Common myeloid progenitor, CD34-positive (primary cell): ENCODE data around the gene LPCAT3.
A peak's percentile ranks its signal among the peaks of the same experiment; 100 is the strongest.
"Not testable (repeated sequence)": the region's sequence is repeated elsewhere in the genome, so short reads cannot be mapped to it uniquely, and the experiment has no call there.

ENCODE experiments used
- CTCF ChIA-PET: fragments of 350-600 bp; sonication (Branson Sonifier 250); formaldehyde crosslinking; loops from one replicate; lab custom pipeline; 2021; ENCODE audit warnings: antibody characterized with exemption; lab: Charles Lee
- POLR2A ChIA-PET: fragments of 350-600 bp; sonication (Branson Sonifier 250); formaldehyde crosslinking; loops from one replicate; lab custom pipeline; 2021; ENCODE audit warnings: antibody characterized with exemption; lab: Charles Lee
- DNase-seq, 3 donors: peaks; one replicate each; pipeline versions ENCODE4 v3.0.0 to v3.0.0-alpha.2; 2013
- H3K27ac ChIP-seq, 2 experiments: 1 replicate in 1 of 2; 2 replicates in 1 of 2; pipeline ENCODE4 v1.7.0; 2013; ENCODE audit warnings: inconsistent platforms in 2 of 2, low read length in 2 of 2, mild to moderate bottlenecking in 2 of 2, low read depth in 1 of 2, moderate library complexity in 1 of 2; ENCODE audit not compliant: severe bottlenecking in 2 of 2, insufficient read depth in 1 of 2, poor library complexity in 1 of 2
- H3K27me3 ChIP-seq, 5 experiments: replicated peaks in 2 of 5; 1 replicate in 3 of 5; 2 replicates in 2 of 5; pipeline versions ENCODE4 v1.6.1 to v1.7.0; 2013; ENCODE audit warnings: low read length in 4 of 5, mild to moderate bottlenecking in 2 of 5, moderate library complexity in 2 of 5, inconsistent platforms in 1 of 5; ENCODE audit not compliant: insufficient read depth in 5 of 5, control insufficient read depth in 4 of 5
- H3K36me3 ChIP-seq, 4 experiments: 1 replicate in 2 of 4; 2 replicates in 2 of 4; pipeline versions ENCODE4 v1.6.1 to v1.7.0; 2013; ENCODE audit warnings: low read length in 3 of 4, control low read depth in 1 of 4, mild to moderate bottlenecking in 1 of 4; ENCODE audit not compliant: control insufficient read depth in 4 of 4, insufficient read depth in 4 of 4
- H3K4me1 ChIP-seq, 4 experiments: 1 replicate in 3 of 4; 2 replicates in 1 of 4; pipeline versions ENCODE4 v1.6.1 to v1.7.1; 2013; ENCODE audit warnings: low read length in 3 of 4, mild to moderate bottlenecking in 3 of 4, control low read depth in 1 of 4, inconsistent platforms in 1 of 4, moderate library complexity in 1 of 4; ENCODE audit not compliant: control insufficient read depth in 4 of 4, insufficient read depth in 4 of 4; ENCODE audit errors: control extremely low read depth in 1 of 4
- H3K4me3 ChIP-seq, 7 experiments: 1 replicate in 4 of 7; 2 replicates in 3 of 7; pipeline versions ENCODE4 v1.5.1 to v1.7.0; 2013; ENCODE audit warnings: mild to moderate bottlenecking in 7 of 7, low read length in 6 of 7, moderate library complexity in 6 of 7, inconsistent platforms in 2 of 7, low read depth in 2 of 7, control low read depth in 1 of 7; ENCODE audit not compliant: insufficient read depth in 4 of 7, control insufficient read depth in 1 of 7; ENCODE audit errors: extremely low read depth in 1 of 7
- H3K9me3 ChIP-seq, 5 experiments: 1 replicate in 4 of 5; 2 replicates in 1 of 5; pipeline versions ENCODE4 v1.6.1 to v1.7.1; 2013; ENCODE audit warnings: low read length in 4 of 5, mild to moderate bottlenecking in 2 of 5, inconsistent platforms in 1 of 5, low read depth in 1 of 5, moderate library complexity in 1 of 5; ENCODE audit not compliant: control insufficient read depth in 4 of 5, insufficient read depth in 2 of 5; ENCODE audit errors: control extremely low read depth in 1 of 5
- WGBS: methylation state at CpG from one replicate; pipeline ENCODE4 v1.1.5; 2013; ENCODE audit not compliant: insufficient coverage; 5-methylcytosine and 5-hydroxymethylcytosine counted together

Gene LPCAT3

GRCh38 chr12:7061138-7061537 lies 42.9 kb upstream of the LPCAT3 start:
- H3K36me3 ChIP-seq, result no peaks in the 10 kb centered on the region
- no peak overlapping the region for H3K4me3 ChIP-seq
- DNase-seq, result no peak
- peaks cover 0 to 20% (median 6%) of the 10 kb centered on the region in 4 experiments for H3K4me1 ChIP-seq
- no peak overlapping the region for H3K27ac ChIP-seq
- ChIA-PET CTCF (interaction anchor here (0.9 to 6.3 kb wide), 7 partner anchors 7 to 52 kb away, joined by 3 to 47 read pairs (median 4); no protein-coding TSS in a partner anchor), POLR2A (no interaction called here)
- WGBS, result 89% methylated on average over 8 of the region's 13 CpGs
- peaks cover 0 to 2% (median 0%) of the 10 kb centered on the region in 5 experiments for H3K9me3 ChIP-seq
- no peaks in the 10 kb centered on the region for H3K27me3 ChIP-seq

GRCh38 chr12:7060353-7060954 lies 42.2 kb upstream of the LPCAT3 start, which contains the start of gene C1S:
TSS of gene C1S (plus strand) at chr12:7060718. CDS start at chr12:7061913, 1,195 bp downstream.
- Histone ChIP-seq H3K27ac (no peak within 1 kb of the TSS), H3K36me3 (no peaks in the 10 kb centered on the region), H3K9me3 (peaks cover 0 to 2% (median 0%) of the 10 kb centered on the region in 5 experiments), H3K4me3 (no peak within 1 kb of the TSS), H3K27me3 (no peaks in the 10 kb centered on the region), H3K4me1 (peaks cover 0 to 20% (median 6%) of the 10 kb centered on the region in 4 experiments)
- ChIA-PET CTCF (interaction anchor here (0.9 to 6.3 kb wide), 9 partner anchors 7 to 52 kb away, joined by 3 to 47 read pairs (median 4); no protein-coding TSS in a partner anchor), POLR2A (no interaction called here)
- DNase-seq, result peak in 2 of 3 donors; percentile 34 to 43
- WGBS, result 66% methylated on average over 8 of the region's 10 CpGs

DNA sequence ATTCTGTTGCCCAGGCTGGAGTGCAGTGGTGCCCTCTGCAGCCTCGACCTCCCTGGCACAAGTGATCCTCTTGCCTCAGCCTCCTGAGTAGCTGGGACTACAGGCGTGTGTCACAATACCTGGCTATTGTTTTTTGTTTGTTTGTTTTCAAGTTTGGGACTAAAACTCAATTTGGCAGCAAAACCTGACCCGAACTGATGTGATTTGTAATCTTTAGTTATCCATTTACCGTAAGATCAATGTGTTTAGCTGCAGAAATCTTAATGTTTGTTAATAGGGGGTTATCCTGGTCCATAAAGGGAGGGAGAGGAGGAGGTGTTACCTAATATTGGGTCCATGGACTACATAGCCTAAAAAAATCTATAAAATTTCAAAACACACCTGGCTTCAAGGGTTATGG lies 41.5 kb upstream of the LPCAT3 start:
- POLR2A ChIA-PET, result no interaction called here
- Histone ChIP-seq H3K27ac (no peak overlapping the region), H3K27me3 (no peaks in the 10 kb centered on the region), H3K4me3 (no peak overlapping the region), H3K36me3 (no peaks in the 10 kb centered on the region), H3K4me1 (peaks cover 0 to 20% (median 6%) of the 10 kb centered on the region in 4 experiments), H3K9me3 (peaks cover 0 to 2% (median 0%) of the 10 kb centered on the region in 5 experiments)
- CTCF ChIA-PET, result interaction anchor here (0.6 to 7.0 kb wide), 10 partner anchors 8 to 54 kb away, joined by 3 to 55 read pairs (median 6); partner anchors contain the start of gene C1RL
- no peak for DNase-seq
- WGBS, result 93% methylated on average over 3 of the region's 4 CpGs

DNA sequence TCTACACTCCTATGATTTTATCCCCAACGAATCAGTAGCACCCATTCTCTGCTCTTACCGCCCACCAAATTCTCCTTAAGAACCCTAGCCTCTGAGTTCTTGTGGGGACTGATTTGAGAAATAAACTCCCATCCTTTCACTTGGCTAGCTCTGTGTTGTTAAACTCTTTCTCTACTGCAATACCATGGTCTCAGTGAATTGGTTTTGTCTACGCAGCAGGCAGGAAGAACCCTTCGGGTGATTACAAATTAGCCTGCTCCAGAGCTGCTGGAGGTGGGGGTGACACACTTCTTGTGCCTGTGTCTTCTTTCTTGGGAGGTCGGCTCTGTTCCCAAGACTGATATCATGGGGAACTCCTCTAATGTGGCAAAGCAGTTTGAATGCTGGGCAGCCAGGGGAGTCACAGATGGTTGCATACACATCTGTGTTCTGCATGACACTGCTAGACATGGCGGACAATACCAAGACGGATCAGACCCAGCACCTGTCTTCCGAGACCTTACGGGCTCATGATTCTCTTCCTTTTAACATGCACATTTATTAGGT lies 40.6 kb upstream of the LPCAT3 start:
- H3K4me1 ChIP-seq, result peaks cover 0 to 20% (median 6%) of the 10 kb centered on the region in 4 experiments
- H3K27ac ChIP-seq, result no peak overlapping the region
- peaks cover 0 to 2% (median 0%) of the 10 kb centered on the region in 5 experiments for H3K9me3 ChIP-seq
- DNase-seq, result no peak
- 98% methylated on average over 5 of the region's 9 CpGs for WGBS
- no peaks in the 10 kb centered on the region for H3K27me3 ChIP-seq
- H3K4me3 ChIP-seq, result no peak overlapping the region
- CTCF ChIA-PET, result interaction anchor here (0.6 to 7.0 kb wide), 13 partner anchors 8 to 130 kb away, joined by 3 to 55 read pairs (median 3); partner anchors contain the start of gene C1RL
- POLR2A ChIA-PET, result no interaction called here
- H3K36me3 ChIP-seq, result no peaks in the 10 kb centered on the region

DNA sequence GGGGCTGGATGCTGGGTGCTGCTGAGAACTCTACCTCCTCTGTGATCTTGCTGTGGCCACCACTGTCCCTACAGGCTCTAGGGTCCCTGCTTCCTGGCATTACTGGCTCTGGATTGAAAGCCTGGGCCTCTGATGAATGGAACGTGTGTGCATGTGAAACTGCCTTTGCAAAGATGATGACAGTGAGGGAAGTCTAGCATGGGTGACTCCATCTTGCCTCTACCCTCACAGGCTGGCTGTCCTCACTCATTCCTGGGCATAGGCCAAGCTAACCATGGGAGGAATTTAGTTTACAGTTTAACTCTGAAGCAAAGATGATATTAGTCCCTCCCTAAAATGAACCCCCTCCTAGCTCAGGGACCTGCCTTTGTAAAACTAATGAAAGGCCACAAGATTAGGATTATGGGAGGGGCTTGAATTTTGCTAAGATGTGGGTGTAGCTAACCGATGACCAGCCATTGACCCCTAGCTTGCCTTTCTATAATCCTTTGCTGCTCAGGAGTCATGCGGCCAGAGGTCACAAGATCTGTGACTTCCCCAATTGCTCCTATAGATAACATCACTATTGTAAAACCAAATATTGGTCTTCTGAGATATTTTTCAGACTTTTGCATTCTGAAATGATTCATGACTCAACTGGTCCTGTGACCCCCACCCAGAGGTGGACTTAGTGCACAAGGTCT lies 40.0 kb upstream of the LPCAT3 start:
- H3K27me3 ChIP-seq, result no peaks in the 10 kb centered on the region
- H3K4me1 ChIP-seq, result peaks cover 0 to 20% (median 6%) of the 10 kb centered on the region in 4 experiments
- no peak overlapping the region for H3K4me3 ChIP-seq
- peaks cover 0 to 2% (median 0%) of the 10 kb centered on the region in 5 experiments for H3K9me3 ChIP-seq
- WGBS, result 94% methylated on average over 2 of the region's 3 CpGs
- peak in 2 of 3 donors; percentile 32 to 54 for DNase-seq
- no peaks in the 10 kb centered on the region for H3K36me3 ChIP-seq
- no peak overlapping the region for H3K27ac ChIP-seq
- POLR2A ChIA-PET, result no interaction called here
- CTCF ChIA-PET, result interaction anchor here (0.6 to 7.0 kb wide), 17 partner anchors 7 to 130 kb away, joined by 3 to 55 read pairs (median 3); partner anchors contain the start of gene C1RL

GRCh38 chr12:7055736-7056135 lies 37.5 kb upstream of the LPCAT3 start:
- CTCF ChIA-PET, result interaction anchor here (1.1 to 7.0 kb wide), 5 partner anchors 12 to 89 kb away, joined by 3 to 55 read pairs (median 20); partner anchors contain the start of gene C1RL
- H3K27ac ChIP-seq, H3K36me3 ChIP-seq, DNase-seq, H3K27me3 ChIP-seq, POLR2A ChIA-PET, H3K9me3 ChIP-seq, H3K4me3 ChIP-seq: not testable (repeated sequence)
- peaks cover 0 to 20% (median 6%) of the 10 kb centered on the region in 4 experiments for H3K4me1 ChIP-seq
- WGBS, result no CpG with 5 or more reads among the region's 2 CpGs
